Thymus (tissue), 11 donors: ENCODE data around the gene KCTD12. TPM values are rescaled to one million over a fixed set of nuclear protein-coding genes. Genes with fewer than 3 reads are reported as not detected.

ENCODE experiments used
- DNase-seq, 9 donors: peaks; one replicate each; pipeline ENCODE4 v3.0.0-alpha.2; 2013; ENCODE audit warnings: low spot score in 9 of 9, low read depth in 6 of 9, missing footprints in 1 of 9
- H3K27ac ChIP-seq, 2 donors: one replicate each; pipeline ENCODE4 v1.5.1; 2013; ENCODE audit warnings: control low read depth in 1 of 2, low read depth in 1 of 2, low read length in 1 of 2, mild to moderate bottlenecking in 1 of 2, moderate library complexity in 1 of 2
- H3K27me3 ChIP-seq, 2 donors: one replicate each; pipeline ENCODE4 v1.5.1; 2013; ENCODE audit warnings: low read length in 1 of 2; ENCODE audit not compliant: control insufficient read depth in 2 of 2, insufficient read depth in 1 of 2
- H3K36me3 ChIP-seq, 2 donors: one replicate each; pipeline ENCODE4 v1.5.1; 2013; ENCODE audit warnings: low read length in 1 of 2, mild to moderate bottlenecking in 1 of 2, moderate library complexity in 1 of 2; ENCODE audit not compliant: control insufficient read depth in 2 of 2, insufficient read depth in 2 of 2
- H3K4me1 ChIP-seq, 2 donors: one replicate each; pipeline ENCODE4 v1.5.1; 2013; ENCODE audit warnings: low read length in 2 of 2; ENCODE audit not compliant: control insufficient read depth in 2 of 2, insufficient read depth in 2 of 2
- H3K4me3 ChIP-seq, 2 donors: one replicate each; pipeline ENCODE4 v1.5.1; 2013; ENCODE audit warnings: low read length in 2 of 2, control low read depth in 1 of 2, mild to moderate bottlenecking in 1 of 2
- H3K9me3 ChIP-seq, 2 donors: one replicate each; pipeline ENCODE4 v1.5.1; 2013; ENCODE audit warnings: low read length in 1 of 2, mild to moderate bottlenecking in 1 of 2; ENCODE audit not compliant: control insufficient read depth in 2 of 2, insufficient read depth in 1 of 2
- WGBS: extraction: QIAGEN DNeasy Blood & Tissue Kit; methylation state at CpG from one replicate; pipeline ENCODE4 v1.1.7; 2013; 5-methylcytosine and 5-hydroxymethylcytosine counted together
- polyA plus RNA-seq: library from polyadenylated mRNA; stranded (reverse); fragments of 200-250 nt; gene quantifications from one replicate; pipeline ENCODE4 v1.2.3, GENCODE V29; 2013
- total RNA-seq: library from RNA; stranded (reverse); fragments of 120-200 nt; gene quantifications from one replicate; pipeline ENCODE4 v1.2.4, GENCODE V29; 2013
- donor health status: healthy.

The KCTD12 gene
- total and polyA plus RNA-seq, 2 donors: 16.7 to 35.4 TPM

DNA sequence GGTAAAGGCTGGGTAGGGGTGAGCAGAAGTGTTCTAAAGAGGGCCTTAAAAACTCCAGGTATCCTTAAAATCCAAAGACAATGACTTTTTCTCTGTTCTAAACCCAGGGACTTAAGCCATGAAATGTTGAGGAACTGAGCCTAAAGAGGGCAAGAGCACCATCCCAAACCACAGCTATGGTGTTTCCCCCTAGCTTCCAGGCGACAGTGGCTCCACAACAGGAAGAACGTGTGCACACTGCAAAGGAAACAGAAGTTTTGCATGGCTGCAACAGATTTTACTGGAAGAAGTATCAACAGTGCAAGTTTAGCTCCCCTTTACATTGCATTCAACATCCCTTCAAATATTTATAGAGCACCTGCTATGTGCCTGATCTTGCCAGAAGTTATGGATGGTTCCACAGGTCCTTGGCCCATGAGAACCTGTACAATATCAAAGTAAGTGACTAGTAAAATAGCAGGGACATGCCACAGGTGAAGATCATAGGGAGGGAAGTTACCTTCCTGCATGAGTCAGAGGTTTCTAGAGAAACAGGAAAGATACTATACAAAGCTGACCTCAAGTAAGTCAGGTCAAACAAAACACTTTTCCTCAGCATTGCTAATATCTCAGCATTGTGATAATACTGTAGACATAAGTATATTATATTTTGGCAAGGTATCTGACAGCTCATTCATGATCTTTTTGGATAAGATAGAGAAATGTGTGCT lies 8.4 kb upstream of the KCTD12 start:
- no peak overlapping the region for H3K4me3 ChIP-seq

DNA sequence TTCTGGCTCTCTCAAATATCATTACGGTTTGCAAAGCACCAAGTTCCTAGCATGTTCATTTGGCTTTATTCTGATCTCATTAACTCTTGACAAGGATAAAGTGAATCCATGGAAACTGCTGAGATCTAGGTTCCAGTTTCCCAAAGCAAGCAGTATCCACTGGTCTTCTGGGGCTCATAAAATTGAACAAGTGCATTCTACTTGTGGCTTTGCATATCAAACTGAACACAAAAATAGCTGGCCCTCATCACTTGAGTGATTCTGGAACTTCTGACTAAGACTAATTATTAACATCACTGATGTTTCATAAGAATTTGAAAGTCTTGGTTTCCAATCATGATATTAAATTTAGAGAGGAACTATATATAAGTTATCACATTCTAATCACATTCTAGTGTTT lies 6.3 kb upstream of the KCTD12 start:
- H3K27ac ChIP-seq: no peak overlapping the region
- H3K4me1 ChIP-seq: no peaks in the 10 kb centered on the region
- no peaks in the 10 kb centered on the region for H3K9me3 ChIP-seq
- no peaks in the 10 kb centered on the region for H3K36me3 ChIP-seq
- DNase-seq: no peak
- 96% methylated on average over 1 of the region's 1 CpG for WGBS
- no peak overlapping the region for H3K4me3 ChIP-seq
- H3K27me3 ChIP-seq: peaks cover 0 to 6% of the 10 kb centered on the region in 2 donors

More for the DNA sequence above, 8.4 kb upstream of the KCTD12 start:
- peaks cover 0 to 7% of the 10 kb centered on the region in 2 donors for H3K9me3 ChIP-seq
- H3K36me3 ChIP-seq: no peaks in the 10 kb centered on the region
- H3K27me3 ChIP-seq: no peaks in the 10 kb centered on the region
- no peaks in the 10 kb centered on the region for H3K4me1 ChIP-seq
- 38% methylated on average over 2 of the region's 2 CpGs for WGBS
- no peak overlapping the region for H3K27ac ChIP-seq
- DNase-seq: no peak

GRCh38 chr13:76890021-76890420 lies 3.8 kb upstream of the KCTD12 start:
- H3K27me3 ChIP-seq: peaks cover 0 to 22% of the 10 kb centered on the region in 2 donors
- H3K4me1 ChIP-seq: peaks cover 0 to 10% of the 10 kb centered on the region in 2 donors
- no peak overlapping the region for H3K27ac ChIP-seq
- peaks cover 0 to 3% of the 10 kb centered on the region in 2 donors for H3K9me3 ChIP-seq
- WGBS: 94% methylated on average over 1 of the region's 1 CpG
- DNase-seq: no peak
- no peak overlapping the region for H3K4me3 ChIP-seq
- no peaks in the 10 kb centered on the region for H3K36me3 ChIP-seq

GRCh38 chr13:76889254-76889653 lies 3.0 kb upstream of the KCTD12 start:
- H3K9me3 ChIP-seq: peaks cover 0 to 3% of the 10 kb centered on the region in 2 donors
- H3K4me1 ChIP-seq: peaks cover 7 to 17% of the 10 kb centered on the region in 2 donors
- 97% methylated on average over 1 of the region's 1 CpG for WGBS
- DNase-seq: no peak
- peaks cover 0 to 28% of the 10 kb centered on the region in 2 donors for H3K27me3 ChIP-seq
- H3K27ac ChIP-seq: no peak overlapping the region
- no peak overlapping the region for H3K4me3 ChIP-seq
- no peaks in the 10 kb centered on the region for H3K36me3 ChIP-seq

- H3K36me3 ChIP-seq: no peaks in the 10 kb centered on the region
- WGBS: 98% methylated on average over 1 of the region's 1 CpG
- H3K27me3 ChIP-seq: peaks cover 0 to 28% of the 10 kb centered on the region in 2 donors
- peaks cover 8 to 20% of the 10 kb centered on the region in 2 donors for H3K4me1 ChIP-seq
- H3K4me3 ChIP-seq: no peak overlapping the region
- H3K27ac ChIP-seq: no peak overlapping the region
- H3K9me3 ChIP-seq: peaks cover 0 to 3% of the 10 kb centered on the region in 2 donors
- DNase-seq: no peak
Measured at GRCh38 chr13:76888421-76888820, 2.2 kb upstream of the KCTD12 start.

DNA sequence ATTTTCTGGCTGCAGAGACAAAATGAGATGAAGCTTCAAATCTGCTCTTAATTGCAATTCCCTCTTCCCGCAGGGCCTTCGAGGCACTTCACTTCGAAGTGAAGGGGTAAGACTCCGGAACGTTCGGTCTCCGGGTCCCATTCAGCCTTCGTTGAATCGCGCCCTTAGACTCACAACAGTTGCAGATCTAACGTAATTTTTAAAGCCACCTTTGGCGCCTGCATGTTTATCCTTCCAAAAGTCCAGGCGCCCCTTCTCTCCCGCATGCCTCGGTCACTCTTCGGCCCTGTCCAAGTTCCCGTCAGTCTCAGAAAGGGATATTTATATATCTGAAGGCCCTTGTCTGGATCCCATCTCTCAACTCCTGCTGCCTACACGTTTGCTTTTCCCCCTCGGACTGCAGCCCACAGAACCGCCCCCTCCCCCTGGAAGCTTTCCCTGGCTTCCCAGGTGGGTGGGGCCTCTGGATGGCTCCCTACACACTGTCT lies 915 bp upstream of the KCTD12 start:
- peaks cover 0 to 28% of the 10 kb centered on the region in 2 donors for H3K27me3 ChIP-seq
- 63% methylated on average over 20 of the region's 20 CpGs for WGBS
- peaks cover 0 to 3% of the 10 kb centered on the region in 2 donors for H3K9me3 ChIP-seq
- peak overlapping the region; percentile 55 to 72 for H3K4me3 ChIP-seq
- DNase-seq: no peak
- H3K4me1 ChIP-seq: peaks cover 8 to 22% of the 10 kb centered on the region in 2 donors
- H3K36me3 ChIP-seq: no peaks in the 10 kb centered on the region
- peak overlapping the region in 1 of 2 donors; percentile 72 for H3K27ac ChIP-seq

GRCh38 chr13:76886005-76886291 lies 257 bp downstream of the KCTD12 start:
- Histone ChIP-seq H3K4me3 (peak overlapping the region; percentile 72 to 77), H3K27ac (peak overlapping the region; percentile 80 to 86), H3K9me3 (peaks cover 0 to 3% of the 10 kb centered on the region in 2 donors), H3K36me3 (no peaks in the 10 kb centered on the region), H3K4me1 (peaks cover 8 to 22% of the 10 kb centered on the region in 2 donors), H3K27me3 (peaks cover 0 to 28% of the 10 kb centered on the region in 2 donors)
- peak in 2 of 9 donors; percentile 43 to 56 for DNase-seq
- under 1% methylated on average over 37 of the region's 37 CpGs for WGBS

DNA sequence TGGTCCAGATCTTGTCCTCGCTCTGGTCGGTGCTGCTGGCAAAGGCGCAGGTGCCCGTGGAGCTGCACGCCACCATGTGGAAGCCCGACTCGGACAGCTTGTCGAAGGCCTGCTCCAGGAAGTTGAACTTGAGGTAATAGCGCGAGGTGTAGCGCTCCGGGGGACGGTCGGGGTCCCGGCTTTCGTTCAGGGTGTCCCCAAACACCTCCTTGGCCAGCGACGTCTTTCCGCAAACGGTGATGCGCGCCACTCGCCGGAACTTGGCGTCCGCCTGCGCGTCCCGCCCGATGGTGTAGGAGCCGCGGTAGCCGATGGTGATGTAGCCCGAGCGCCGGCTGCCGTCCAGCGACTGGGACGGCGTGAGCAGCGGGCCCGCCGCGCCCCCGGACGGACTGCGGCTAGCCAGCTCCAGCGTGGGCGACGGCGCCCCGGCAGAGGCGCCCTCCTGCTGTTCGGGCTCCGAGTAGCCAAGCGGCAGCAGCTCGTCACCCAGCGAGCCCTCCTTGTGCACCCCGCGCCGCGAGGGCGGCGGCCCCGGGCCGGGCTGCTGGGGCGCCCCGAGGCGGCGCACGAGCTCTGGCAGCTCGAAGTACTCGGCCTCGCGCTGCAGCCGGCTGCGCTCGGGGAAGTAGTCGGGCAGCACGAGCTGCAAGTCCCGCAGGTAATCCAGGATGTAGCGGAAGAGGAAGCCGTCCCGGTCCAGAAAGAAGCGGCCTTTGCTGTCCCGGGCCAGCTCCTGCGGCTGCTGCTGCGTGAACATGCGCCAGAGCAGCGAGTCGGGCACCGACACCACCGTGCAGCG lies 801 bp downstream of the KCTD12 start:
- H3K9me3 ChIP-seq: peaks cover 0 to 3% of the 10 kb centered on the region in 2 donors
- H3K4me1 ChIP-seq: peaks cover 8 to 22% of the 10 kb centered on the region in 2 donors
- H3K4me3 ChIP-seq: peak overlapping the region; percentile 72 to 77
- peak overlapping the region; percentile 80 to 86 for H3K27ac ChIP-seq
- WGBS: under 1% methylated on average over 94 of the region's 94 CpGs
- H3K27me3 ChIP-seq: peaks cover 0 to 28% of the 10 kb centered on the region in 2 donors
- H3K36me3 ChIP-seq: no peaks in the 10 kb centered on the region
- DNase-seq: peak in 7 of 9 donors; percentile 33 to 74 (median 38)

GRCh38 chr13:76884907-76885202 lies 1.4 kb downstream of the KCTD12 start:
- Histone ChIP-seq H3K9me3 (peaks cover 0 to 3% of the 10 kb centered on the region in 2 donors), H3K36me3 (no peaks in the 10 kb centered on the region), H3K4me1 (peaks cover 8 to 24% of the 10 kb centered on the region in 2 donors), H3K27ac (peak overlapping the region in 1 of 2 donors; percentile 86), H3K27me3 (peaks cover 0 to 28% of the 10 kb centered on the region in 2 donors), H3K4me3 (peak overlapping the region; percentile 72 to 77)
- DNase-seq: peak in 2 of 9 donors; percentile 13 to 17
- 16% methylated on average over 9 of the region's 9 CpGs for WGBS
